Panc1 (cell line): ENCODE data around the gene FRMD4A. TPM values are rescaled to one million over a fixed set of nuclear protein-coding genes. Genes with fewer than 3 reads are reported as not detected.

Experiments used
- ATAC-seq: fragments of 200-7000 bp; cut with Tn5 transposase; 2 replicates; pipeline ENCODE4 v1.9.1; 2020; ENCODE audit warnings: mild to moderate bottlenecking, moderate library complexity
- BruUV-seq: library from RNA; stranded (reverse); fragments of 400-500 nt; replicated peaks from 2 replicates; lab custom pipeline; 2021; lab: Mats Ljungman, UMichigan
- CTCF ChIA-PET: fragments of 300-600 bp; sonication (Branson Sonifier 250); formaldehyde crosslinking; loops from one replicate; lab custom pipeline; 2022; ENCODE audit warnings: antibody characterized with exemption; lab: Charles Lee
- POLR2A ChIA-PET: fragments of 300-600 bp; sonication (Branson Sonifier 250); formaldehyde crosslinking; loops from one replicate; lab custom pipeline; 2022; ENCODE audit warnings: antibody characterized with exemption; lab: Charles Lee
- DNase-seq: peaks from one replicate; pipeline ENCODE4 v3.0.0-alpha.2; 2010; ENCODE audit warnings: low read depth, low spot score
- H3K27ac ChIP-seq: 2 replicates; pipeline ENCODE4 v1.5.1; 2011; ENCODE audit warnings: mild to moderate bottlenecking, low read length, inconsistent platforms
- H3K27me3 ChIP-seq: fragments of 200-500 bp; sonication (Bioruptor generic); 2 replicates; pipeline ENCODE4 v1.6.0; 2014; ENCODE audit warnings: low read length, inconsistent platforms; ENCODE audit not compliant: control insufficient read depth, insufficient read depth
- H3K36me3 ChIP-seq: fragments of 200-500 bp; sonication (Bioruptor generic); 2 replicates; pipeline ENCODE4 v1.5.1; 2014; ENCODE audit warnings: inconsistent platforms, mild to moderate bottlenecking, low read length, moderate library complexity; ENCODE audit not compliant: control insufficient read depth, insufficient read depth
- H3K4me1 ChIP-seq: 2 replicates; pipeline ENCODE4 v1.5.1; 2011; ENCODE audit warnings: inconsistent platforms, mild to moderate bottlenecking, low read length, moderate library complexity; ENCODE audit not compliant: control insufficient read depth, insufficient read depth
- H3K4me3 ChIP-seq, 2 experiments: 2 replicates each; pipeline ENCODE4 v1.5.1; 2011 to 2012; ENCODE audit warnings: low read depth in 2 of 2, low read length in 2 of 2, mild to moderate bottlenecking in 2 of 2, inconsistent platforms in 1 of 2, moderate library complexity in 1 of 2
- H3K9me3 ChIP-seq: fragments of 200-500 bp; sonication (Bioruptor generic); 2 replicates; pipeline ENCODE4 v1.5.1; 2014; ENCODE audit warnings: low read depth, mild to moderate bottlenecking, inconsistent platforms, low read length, moderate library complexity; ENCODE audit not compliant: control insufficient read depth, insufficient read depth
- CTCF ChIP-seq: fragments of 450-650 bp; IDR thresholded peaks from 2 replicates; pipeline ENCODE4 v1.5.1; 2017; ENCODE audit warnings: mild to moderate bottlenecking
- POLR2AphosphoS5 ChIP-seq: IDR thresholded peaks from 2 replicates; pipeline ENCODE4 v1.6.1; 2012; ENCODE audit warnings: mild to moderate bottlenecking, low read depth, low read length, moderate library complexity
- REST ChIP-seq, 2 experiments: IDR thresholded peaks; 2 replicates each; pipeline ENCODE4 v1.6.1; 2011 to 2012; ENCODE audit warnings: low read depth in 2 of 2, control low read depth in 1 of 2, low read length in 1 of 2, mild to moderate bottlenecking in 1 of 2, moderate library complexity in 1 of 2; ENCODE audit not compliant: insufficient read depth in 1 of 2
- SIN3A ChIP-seq: IDR thresholded peaks from 2 replicates; pipeline ENCODE4 v1.6.1; 2012; ENCODE audit warnings: low read depth, mild to moderate bottlenecking, low read length, moderate library complexity, borderline replicate concordance; ENCODE audit not compliant: insufficient read depth
- TCF7L2 ChIP-seq: IDR thresholded peaks from 2 replicates; pipeline ENCODE4 v1.6.1; 2011; ENCODE audit warnings: mild to moderate bottlenecking, low read depth, low read length, inconsistent platforms
- in situ Hi-C: cut with HindIII; loops from 2 replicates; pipeline ENCODE4 v1.10.0; 2016; ENCODE audit warnings: low sequenced_read_pairs, low pct_unique_long_range_greater_than_20kb
- intact Hi-C: fragments of 100-400 bp; cut with micrococcal nuclease; formaldehyde crosslinking; loops from one replicate; pipeline ENCODE4 v1.10.0; 2022; ENCODE audit not compliant: unreplicated experiment
- total RNA-seq: library from RNA; stranded (reverse); gene quantifications from one replicate; pipeline ENCODE4 v1.2.1, GENCODE V29; 2021; ENCODE audit not compliant: unreplicated experiment

Gene FRMD4A
- total RNA-seq, 1 experiment from 2014 or later = 7.1 TPM

- in situ Hi-C loops = no loop called here
- Histone ChIP-seq H3K4me1 (no peaks in the 10 kb centered on the region), H3K36me3 (no peaks in the 10 kb centered on the region), H3K27me3 (no peaks in the 10 kb centered on the region), H3K4me3 (no peak overlapping the region; a peak in 1 of 4 replicates), H3K27ac (no peak overlapping the region), H3K9me3 (no peaks in the 10 kb centered on the region)
- ChIA-PET POLR2A (no interaction called here), CTCF (interaction anchor here (0.6 kb wide), 1 partner anchor 50 kb away, joined by 3 read pairs; no protein-coding TSS in a partner anchor)
- TF ChIP-seq SIN3A (no peak), TCF7L2 (no peak), POLR2AphosphoS5 (no peak), CTCF (no peak), REST (IDR thresholded peaks at IDR 0.05; ENCODE audit: insufficient read depth in 1 of 2, low read depth in 2 of 2, low read length in 1 of 2) (no peak)
- intact Hi-C loops = no loop called here
- BruUV-seq = no TSS peak
- DNase-seq (no peak), ATAC-seq (no peak)
Observed at GRCh38 chr10:13971601-13972475, 358.9 kb downstream of the FRMD4A start.

GRCh38 chr10:13970957-13971353, 359.8 kb downstream of the FRMD4A start:
- BruUV-seq = no TSS peak
- Histone ChIP-seq H3K36me3 (no peaks in the 10 kb centered on the region), H3K9me3 (no peaks in the 10 kb centered on the region), H3K27me3 (no peaks in the 10 kb centered on the region), H3K4me1 (no peaks in the 10 kb centered on the region), H3K4me3 (no peak overlapping the region), H3K27ac (no peak overlapping the region)
- ChIA-PET POLR2A (no interaction called here), CTCF (no interaction called here)
- in situ Hi-C loops (no loop called here), intact Hi-C loops (no loop called here)
- ATAC-seq (no peak), DNase-seq (no peak)
- TF ChIP-seq SIN3A (no peak), CTCF (no peak), REST (IDR thresholded peaks at IDR 0.05; ENCODE audit: insufficient read depth in 1 of 2, low read depth in 2 of 2, low read length in 1 of 2) (no peak), POLR2AphosphoS5 (no peak), TCF7L2 (no peak)
